CD14-positive monocyte (primary cell): ENCODE results near the gene SLC9A7. TPM values are rescaled to one million over a fixed set of nuclear protein-coding genes. Genes with fewer than 3 reads are reported as not detected.
A peak's percentile ranks its signal among the peaks of the same experiment; 100 is the strongest.

Experiments
- DNase-seq, 3 donors: peaks; one replicate each; pipeline ENCODE4 v3.0.0-alpha.2; 2011 to 2022
- H2AFZ ChIP-seq: 2 replicates; pipeline ENCODE4 v1.6.0; 2012; ENCODE audit warnings: mild to moderate bottlenecking, low read depth, low read length, inconsistent platforms; ENCODE audit not compliant: insufficient read depth, poor library complexity, severe bottlenecking
- H3K27ac ChIP-seq, 2 donors: 1 replicate in 1 of 2; 2 replicates in 1 of 2; pipeline ENCODE4 v1.5.1; 2012 to 2013; ENCODE audit warnings: low read length in 2 of 2, control low read depth in 1 of 2, inconsistent platforms in 1 of 2, low read depth in 1 of 2, mild to moderate bottlenecking in 1 of 2
- H3K27me3 ChIP-seq, 2 donors: one replicate each; pipeline versions ENCODE4 v1.6.0 to v1.6.1; 2011 to 2013; ENCODE audit warnings: low read length in 2 of 2; ENCODE audit not compliant: control insufficient read depth in 2 of 2, insufficient read depth in 2 of 2
- H3K36me3 ChIP-seq, 2 donors: replicated peaks in 1 of 2; 1 replicate in 1 of 2; 2 replicates in 1 of 2; pipeline versions ENCODE4 v1.5.1 to v1.6.1; 2012 to 2013; ENCODE audit warnings: low read length in 2 of 2, control low read depth in 1 of 2, inconsistent platforms in 1 of 2, mild to moderate bottlenecking in 1 of 2; ENCODE audit not compliant: insufficient read depth in 2 of 2, control insufficient read depth in 1 of 2
- H3K4me1 ChIP-seq, 2 donors: 1 replicate in 1 of 2; 2 replicates in 1 of 2; pipeline versions ENCODE4 v1.5.1 to v1.6.1; 2012 to 2013; ENCODE audit warnings: low read length in 2 of 2, control low read depth in 1 of 2, inconsistent platforms in 1 of 2, mild to moderate bottlenecking in 1 of 2, moderate library complexity in 1 of 2; ENCODE audit not compliant: insufficient read depth in 2 of 2, control insufficient read depth in 1 of 2
- H3K4me2 ChIP-seq: replicated peaks from 2 replicates; pipeline ENCODE3; 2012; ENCODE audit warnings: low read length, moderate library complexity, mild to moderate bottlenecking; ENCODE audit not compliant: poor library complexity, severe bottlenecking; ENCODE audit errors: extremely low read depth
- H3K4me3 ChIP-seq, 3 experiments: fragments of 200-600 bp in 1 of 3; sonication (generic) in 1 of 3; replicated peaks in 1 of 3; 1 replicate in 2 of 3; 2 replicates in 1 of 3; pipeline ENCODE4 v1.5.1; 2011 to 2013; ENCODE audit warnings: low read length in 3 of 3, mild to moderate bottlenecking in 3 of 3, control low read depth in 2 of 3, low read depth in 2 of 3, inconsistent platforms in 1 of 3, moderate library complexity in 1 of 3
- H3K79me2 ChIP-seq: 2 replicates; pipeline ENCODE4 v1.6.0; 2012; ENCODE audit warnings: mild to moderate bottlenecking, control low read depth, inconsistent platforms, low read length, moderate library complexity; ENCODE audit not compliant: insufficient read depth
- H3K9ac ChIP-seq: 2 replicates; pipeline ENCODE4 v1.6.0; 2017; ENCODE audit warnings: low read length, mild to moderate bottlenecking; ENCODE audit not compliant: insufficient read depth, poor library complexity, severe bottlenecking
- H3K9me3 ChIP-seq, 2 donors: replicated peaks in 1 of 2; 1 replicate in 1 of 2; 2 replicates in 1 of 2; pipeline versions ENCODE4 v1.5.1 to v1.6.1; 2012 to 2013; ENCODE audit warnings: low read length in 2 of 2, control low read depth in 1 of 2; ENCODE audit not compliant: control insufficient read depth in 1 of 2, insufficient read depth in 1 of 2
- H4K20me1 ChIP-seq: 2 replicates; pipeline ENCODE4 v1.6.0; 2012; ENCODE audit warnings: mild to moderate bottlenecking, low read length, control low read depth, moderate library complexity; ENCODE audit not compliant: insufficient read depth
- H3K27ac Mint-ChIP-seq, 7 donors: one replicate each; pipeline ENCODE4 v1.8.0; 2020; ENCODE audit warnings: mild to moderate bottlenecking in 7 of 7, mixed read lengths in 7 of 7, moderate library complexity in 6 of 7, inconsistent platforms in 2 of 7
- H3K27me3 Mint-ChIP-seq, 3 donors: one replicate each; pipeline ENCODE4 v1.8.0; 2021 to 2022; ENCODE audit warnings: low read depth in 3 of 3, mild to moderate bottlenecking in 3 of 3, mixed read lengths in 3 of 3, moderate library complexity in 3 of 3, inconsistent platforms in 1 of 3
- H3K36me3 Mint-ChIP-seq, 2 donors: one replicate each; pipeline ENCODE4 v1.8.0; 2020; ENCODE audit warnings: mixed read lengths in 2 of 2, inconsistent platforms in 1 of 2, mild to moderate bottlenecking in 1 of 2
- H3K4me1 Mint-ChIP-seq: one replicate; pipeline ENCODE4 v1.8.0; 2020; ENCODE audit warnings: mild to moderate bottlenecking, mixed read lengths
- H3K4me3 Mint-ChIP-seq, 2 donors: one replicate each; pipeline ENCODE4 v1.8.0; 2020; ENCODE audit warnings: mild to moderate bottlenecking in 2 of 2, mixed read lengths in 2 of 2, moderate library complexity in 1 of 2
- H3K9me3 Mint-ChIP-seq, 7 donors: one replicate each; pipeline ENCODE4 v1.8.0; 2020 to 2022; ENCODE audit warnings: mixed read lengths in 7 of 7, mild to moderate bottlenecking in 6 of 7, moderate library complexity in 6 of 7, inconsistent platforms in 2 of 7
- WGBS: methylation state at CpG from one replicate; pipeline ENCODE4 v1.1.5; 2013; ENCODE audit warnings: missing lambda C conversion rate; ENCODE audit not compliant: insufficient coverage; 5-methylcytosine and 5-hydroxymethylcytosine counted together
- intact Hi-C, 2 donors: fragments of 100-400 bp; cut with micrococcal nuclease; formaldehyde crosslinking; loops; one replicate each; pipeline versions ENCODE4 v1.15.0 to v1.15.1; 2023
- polyA plus RNA-seq, 3 donors: library from polyadenylated mRNA; depleted of rRNA in 1 of 3; unstranded in 2 of 3; stranded (reverse) in 1 of 3; fragments of 300-500 nt in 2 of 3; fragments of >200 nt in 1 of 3; fragmentation: Illumina TruSeq in 2 of 3; gene quantifications; 1 replicate in 2 of 3; 2 replicates in 1 of 3; pipeline ENCODE4 v1.2.3, GENCODE V29; 2012 to 2021
- TF ChIP-seq, protein P1 (sequence below): fragments of 200-600 bp; IDR thresholded peaks from one replicate; pipeline ENCODE4 v1.8.0; 2022; ENCODE audit warnings: antibody characterized with exemption, mild to moderate bottlenecking

The SLC9A7 gene
- polyA plus RNA-seq, 3 donors, result 0.73 to 2.0 (median 1.0) TPM

DNA sequence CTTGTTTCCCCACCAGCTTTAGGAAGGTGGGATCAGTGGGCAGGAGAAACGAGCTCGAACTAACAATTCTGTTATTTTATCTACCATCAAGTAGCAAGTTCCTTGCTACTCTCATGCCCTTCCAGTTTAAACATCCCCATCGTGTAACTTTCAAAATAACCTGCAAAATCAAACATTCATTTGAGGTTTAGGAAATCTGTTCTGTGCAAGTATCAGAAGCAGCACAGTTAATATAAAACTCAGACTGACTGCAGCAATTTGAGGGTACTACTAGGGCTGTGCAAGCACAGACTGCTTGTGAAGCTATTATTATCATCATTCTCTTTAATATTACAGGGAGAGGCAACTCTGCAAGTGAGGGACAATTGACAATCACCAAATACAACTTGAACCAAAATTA lies 137.3 kb downstream of the SLC9A7 start:
- Histone ChIP-seq H3K9ac (no peak overlapping the region), H3K27me3 (no peaks in the 10 kb centered on the region), H3K9me3 (peaks cover 0 to 10% of the 10 kb centered on the region in 2 donors), H3K4me2 (no peak overlapping the region), H3K4me3 (no peak overlapping the region), H4K20me1 (no peaks in the 10 kb centered on the region), H2AFZ (no peak overlapping the region), H3K36me3 (no peaks in the 10 kb centered on the region), H3K79me2 (no peaks in the 10 kb centered on the region), H3K4me1 (peaks cover 4 to 13% of the 10 kb centered on the region in 2 donors), H3K27ac (no peak overlapping the region)
- peaks cover 2 to 4% of the 10 kb centered on the region in 2 donors for H3K36me3 Mint-ChIP-seq
- H3K27ac Mint-ChIP-seq, result no peak overlapping the region
- peaks cover 0 to 21% (median 8%) of the 10 kb centered on the region in 7 donors for H3K9me3 Mint-ChIP-seq
- intact Hi-C loops, result loop anchor here (10.0 kb wide), 2 partner anchors 47 to 173 kb away; partner anchors contain the start of gene CHST7 (in 1 of the 2)
- TF ChIP-seq, protein P1, sequence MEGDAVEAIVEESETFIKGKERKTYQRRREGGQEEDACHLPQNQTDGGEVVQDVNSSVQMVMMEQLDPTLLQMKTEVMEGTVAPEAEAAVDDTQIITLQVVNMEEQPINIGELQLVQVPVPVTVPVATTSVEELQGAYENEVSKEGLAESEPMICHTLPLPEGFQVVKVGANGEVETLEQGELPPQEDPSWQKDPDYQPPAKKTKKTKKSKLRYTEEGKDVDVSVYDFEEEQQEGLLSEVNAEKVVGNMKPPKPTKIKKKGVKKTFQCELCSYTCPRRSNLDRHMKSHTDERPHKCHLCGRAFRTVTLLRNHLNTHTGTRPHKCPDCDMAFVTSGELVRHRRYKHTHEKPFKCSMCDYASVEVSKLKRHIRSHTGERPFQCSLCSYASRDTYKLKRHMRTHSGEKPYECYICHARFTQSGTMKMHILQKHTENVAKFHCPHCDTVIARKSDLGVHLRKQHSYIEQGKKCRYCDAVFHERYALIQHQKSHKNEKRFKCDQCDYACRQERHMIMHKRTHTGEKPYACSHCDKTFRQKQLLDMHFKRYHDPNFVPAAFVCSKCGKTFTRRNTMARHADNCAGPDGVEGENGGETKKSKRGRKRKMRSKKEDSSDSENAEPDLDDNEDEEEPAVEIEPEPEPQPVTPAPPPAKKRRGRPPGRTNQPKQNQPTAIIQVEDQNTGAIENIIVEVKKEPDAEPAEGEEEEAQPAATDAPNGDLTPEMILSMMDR, result no peak
- H3K27me3 Mint-ChIP-seq, result peaks cover 0 to 3% (median 0%) of the 10 kb centered on the region in 3 donors
- WGBS, result no CpG with 5 or more reads among the region's 3 CpGs
- peaks cover 12% of the 10 kb centered on the region for H3K4me1 Mint-ChIP-seq
- DNase-seq, result no peak
- no peak overlapping the region for H3K4me3 Mint-ChIP-seq

DNA sequence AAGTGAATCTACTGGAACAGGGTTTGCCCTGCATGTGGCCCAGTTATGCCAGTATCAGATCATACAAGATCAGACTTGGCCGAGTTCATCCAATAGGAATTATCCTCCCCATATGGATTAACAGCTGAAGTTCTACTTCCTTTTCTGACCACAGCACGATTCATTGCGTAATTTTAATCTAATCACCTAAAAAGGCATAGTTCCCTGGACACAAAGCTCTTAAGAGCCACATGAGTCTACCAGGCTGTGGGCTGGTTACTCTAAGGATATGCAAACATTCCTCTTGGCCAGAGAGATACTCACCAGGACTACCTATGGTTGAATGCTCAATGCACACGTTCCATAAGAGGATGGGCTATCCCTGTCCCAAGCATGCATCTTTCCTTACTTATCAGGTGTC lies 138.4 kb downstream of the SLC9A7 start:
- DNase-seq, result peak in 2 of 3 donors; percentile 11 to 26
- H2AFZ ChIP-seq, result no peak overlapping the region
- no peaks in the 10 kb centered on the region for H3K79me2 ChIP-seq
- TF ChIP-seq, protein P1, result no peak
- Mint-ChIP-seq H3K27me3 (peaks cover 0 to 2% (median 0%) of the 10 kb centered on the region in 3 donors), H3K36me3 (peaks cover 2 to 4% of the 10 kb centered on the region in 2 donors), H3K9me3 (peaks cover 0 to 13% (median 8%) of the 10 kb centered on the region in 7 donors), H3K4me3 (no peak overlapping the region), H3K27ac (no peak overlapping the region), H3K4me1 (peaks cover 6% of the 10 kb centered on the region)
- H3K27me3 ChIP-seq, result no peaks in the 10 kb centered on the region
- H3K9me3 ChIP-seq, result peaks cover 0 to 10% of the 10 kb centered on the region in 2 donors
- H3K4me2 ChIP-seq, result no peak overlapping the region
- H3K4me3 ChIP-seq, result no peak overlapping the region
- no peaks in the 10 kb centered on the region for H4K20me1 ChIP-seq
- intact Hi-C loops, result loop anchor here (10.0 kb wide), 2 partner anchors 46 to 174 kb away; partner anchors contain the start of gene CHST7 (in 1 of the 2)
- 57% methylated on average over 2 of the region's 4 CpGs for WGBS
- peaks cover 0 to 6% of the 10 kb centered on the region in 2 donors for H3K4me1 ChIP-seq
- H3K36me3 ChIP-seq, result no peaks in the 10 kb centered on the region
- H3K9ac ChIP-seq, result no peak overlapping the region
- H3K27ac ChIP-seq, result no peak overlapping the region
